Body of pancreas (tissue), 4 donors: ENCODE results near the gene BRD1.

ENCODE experiments used
- POLR2A ChIP-seq, 3 donors: fragments of 450-650 bp; IDR thresholded peaks; one replicate each; pipeline ENCODE4 v1.6.1; 2016; ENCODE audit warnings: antibody characterized with exemption in 3 of 3, mild to moderate bottlenecking in 2 of 3
- TF ChIP-seq, protein P1 (sequence below), 7 experiments: fragments of 450-650 bp in 4 of 7; fragments of 200-600 bp in 3 of 7; sonication (generic) in 3 of 7; IDR thresholded peaks; one replicate each; pipeline ENCODE4 v1.5.1; 2016 to 2019; ENCODE audit warnings: antibody characterized with exemption in 7 of 7

DNA sequence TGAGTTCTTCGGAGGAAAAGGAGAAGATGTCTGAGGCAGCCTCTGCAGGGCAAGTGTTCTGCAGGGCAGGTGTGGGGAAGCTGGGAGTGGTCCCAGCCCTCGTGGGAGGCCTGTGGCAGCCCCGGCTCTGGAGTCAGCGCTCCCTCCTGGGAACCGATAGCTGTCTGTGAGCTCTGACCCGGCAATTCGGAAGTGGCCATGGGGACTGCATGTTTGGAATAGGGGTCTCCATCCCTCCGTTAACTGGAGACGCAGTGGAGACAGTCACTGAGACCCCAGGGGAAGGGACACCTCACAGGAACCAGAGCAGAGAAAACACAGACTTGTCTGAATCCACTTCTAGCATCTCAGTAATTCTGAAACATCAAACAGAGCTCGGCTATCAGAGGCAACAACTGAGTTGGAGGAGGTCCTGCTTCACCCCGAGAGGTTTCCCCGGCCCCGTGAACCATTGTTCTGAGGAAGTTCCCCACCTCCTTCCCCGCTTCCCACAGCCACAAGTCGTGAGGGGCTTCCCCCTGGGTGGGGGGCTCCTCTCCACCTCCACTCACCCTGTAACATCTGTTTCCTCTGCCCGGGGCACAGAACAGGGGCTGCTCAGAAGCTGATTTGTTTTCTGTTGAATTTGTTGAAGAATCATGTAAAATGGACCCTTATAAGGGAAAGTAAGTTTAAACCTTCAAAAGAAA lies 99.6 kb downstream of the BRD1 start:
- TF ChIP-seq, protein P1, sequence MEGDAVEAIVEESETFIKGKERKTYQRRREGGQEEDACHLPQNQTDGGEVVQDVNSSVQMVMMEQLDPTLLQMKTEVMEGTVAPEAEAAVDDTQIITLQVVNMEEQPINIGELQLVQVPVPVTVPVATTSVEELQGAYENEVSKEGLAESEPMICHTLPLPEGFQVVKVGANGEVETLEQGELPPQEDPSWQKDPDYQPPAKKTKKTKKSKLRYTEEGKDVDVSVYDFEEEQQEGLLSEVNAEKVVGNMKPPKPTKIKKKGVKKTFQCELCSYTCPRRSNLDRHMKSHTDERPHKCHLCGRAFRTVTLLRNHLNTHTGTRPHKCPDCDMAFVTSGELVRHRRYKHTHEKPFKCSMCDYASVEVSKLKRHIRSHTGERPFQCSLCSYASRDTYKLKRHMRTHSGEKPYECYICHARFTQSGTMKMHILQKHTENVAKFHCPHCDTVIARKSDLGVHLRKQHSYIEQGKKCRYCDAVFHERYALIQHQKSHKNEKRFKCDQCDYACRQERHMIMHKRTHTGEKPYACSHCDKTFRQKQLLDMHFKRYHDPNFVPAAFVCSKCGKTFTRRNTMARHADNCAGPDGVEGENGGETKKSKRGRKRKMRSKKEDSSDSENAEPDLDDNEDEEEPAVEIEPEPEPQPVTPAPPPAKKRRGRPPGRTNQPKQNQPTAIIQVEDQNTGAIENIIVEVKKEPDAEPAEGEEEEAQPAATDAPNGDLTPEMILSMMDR (IDR thresholded peaks at IDR 0.05): no peak
- no peak for TF ChIP-seq POLR2A (IDR thresholded peaks at IDR 0.05)
